GM19455 (cell line): Measurements from ENCODE around the gene PAX6.

ENCODE experiments used
- ATAC-seq: cut with Tn5 transposase; IDR thresholded peaks from one replicate; pipeline ENCODE4 v1.9.1; 2021; ENCODE audit not compliant: unreplicated experiment

PAX6 gene

DNA sequence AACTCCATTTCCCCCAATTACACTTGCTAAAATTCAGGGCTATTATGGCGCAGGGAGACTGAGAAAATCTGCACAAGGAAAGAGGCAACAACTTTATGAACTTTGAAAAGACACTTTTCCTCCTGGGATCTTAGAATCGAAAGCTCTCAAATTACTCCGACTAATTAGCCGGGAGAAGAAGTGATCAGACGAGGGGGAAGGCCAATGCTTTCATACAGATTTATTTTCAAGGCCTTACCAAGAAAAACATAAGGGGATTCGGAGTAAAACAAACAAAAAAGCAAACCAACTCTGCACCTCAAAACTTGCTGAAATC is 1.6 kb downstream of the PAX6 start:
- ATAC-seq, result no peak

DNA sequence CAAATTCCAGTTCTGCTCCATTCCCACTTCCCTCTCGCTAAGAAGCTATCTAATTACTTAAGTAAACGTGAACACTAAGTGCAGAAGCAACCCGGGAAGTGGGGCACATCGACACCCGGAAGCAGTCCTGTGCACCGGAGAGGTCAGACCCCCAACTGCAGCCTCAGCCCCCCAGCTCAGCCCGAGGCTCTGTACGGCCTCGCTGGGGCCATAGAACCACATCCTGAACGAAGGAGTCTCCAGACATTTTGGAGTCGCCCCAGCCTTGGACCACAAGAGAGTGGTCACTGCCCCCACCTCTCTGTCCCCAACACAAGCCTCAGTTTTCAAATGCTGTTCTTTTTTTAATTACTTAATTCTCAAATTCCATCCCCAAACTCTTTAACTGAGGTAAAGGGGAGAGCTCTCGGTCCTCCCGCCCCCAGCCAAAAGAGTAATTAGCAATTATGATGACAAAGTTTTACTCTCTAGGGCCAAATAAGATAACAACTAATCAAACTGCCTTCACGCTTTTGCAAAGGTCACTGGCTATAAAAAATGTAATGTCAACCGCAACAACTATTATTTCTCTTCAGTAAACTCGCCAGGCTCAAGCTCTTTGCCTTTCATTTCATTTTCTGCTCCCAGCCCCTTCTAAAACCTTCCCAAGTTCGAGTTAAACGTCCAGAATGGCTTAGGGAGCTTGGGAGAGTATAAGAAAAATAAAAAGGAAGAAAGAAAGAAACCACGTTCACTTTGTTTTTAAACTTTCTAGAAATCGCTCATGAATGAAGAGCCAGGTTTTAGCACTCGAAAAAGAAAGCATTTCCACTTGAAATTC is 2.2 kb downstream of the PAX6 start:
- no peak for ATAC-seq

DNA sequence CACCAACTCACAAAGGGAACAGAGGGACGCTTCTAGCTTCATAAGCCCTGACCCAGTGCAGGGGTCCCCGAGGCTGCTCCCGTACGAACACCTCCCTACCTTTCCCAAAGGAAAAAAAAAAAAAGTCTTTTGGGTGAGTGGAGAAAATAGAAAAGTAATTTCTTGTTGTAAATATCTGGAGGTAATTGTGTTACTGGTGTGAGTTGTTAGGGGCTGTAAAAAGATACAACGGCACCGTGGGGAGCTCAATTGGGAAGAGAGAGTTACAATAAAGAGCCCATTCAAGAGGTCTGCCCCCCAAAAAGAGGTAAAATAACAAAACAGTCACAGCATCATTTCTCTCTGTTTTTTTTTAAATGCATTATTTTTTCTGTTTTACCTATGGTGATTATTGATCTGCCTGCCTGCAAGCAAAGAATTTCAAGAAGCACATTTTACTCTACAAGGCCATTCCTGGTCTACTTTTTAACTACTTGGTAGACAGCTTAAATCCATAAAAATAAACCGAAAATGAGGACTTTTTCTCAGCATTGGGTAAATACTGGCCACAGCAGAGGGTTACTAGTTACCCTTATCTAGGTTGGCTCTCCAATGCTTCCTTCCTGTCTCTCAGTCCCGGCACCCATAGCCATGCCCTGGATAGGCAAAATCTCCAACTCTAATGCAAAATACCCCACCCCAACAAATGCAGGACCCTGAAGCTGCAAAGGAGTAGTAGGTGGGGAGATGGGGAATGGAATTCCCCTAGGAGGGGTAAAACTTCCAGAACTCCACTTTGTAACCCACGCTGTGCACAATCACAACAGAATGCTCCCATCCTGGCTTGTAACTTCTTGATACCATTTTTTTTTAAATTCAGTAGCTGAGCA is 3.1 kb downstream of the PAX6 start:
- ATAC-seq, result no peak

DNA sequence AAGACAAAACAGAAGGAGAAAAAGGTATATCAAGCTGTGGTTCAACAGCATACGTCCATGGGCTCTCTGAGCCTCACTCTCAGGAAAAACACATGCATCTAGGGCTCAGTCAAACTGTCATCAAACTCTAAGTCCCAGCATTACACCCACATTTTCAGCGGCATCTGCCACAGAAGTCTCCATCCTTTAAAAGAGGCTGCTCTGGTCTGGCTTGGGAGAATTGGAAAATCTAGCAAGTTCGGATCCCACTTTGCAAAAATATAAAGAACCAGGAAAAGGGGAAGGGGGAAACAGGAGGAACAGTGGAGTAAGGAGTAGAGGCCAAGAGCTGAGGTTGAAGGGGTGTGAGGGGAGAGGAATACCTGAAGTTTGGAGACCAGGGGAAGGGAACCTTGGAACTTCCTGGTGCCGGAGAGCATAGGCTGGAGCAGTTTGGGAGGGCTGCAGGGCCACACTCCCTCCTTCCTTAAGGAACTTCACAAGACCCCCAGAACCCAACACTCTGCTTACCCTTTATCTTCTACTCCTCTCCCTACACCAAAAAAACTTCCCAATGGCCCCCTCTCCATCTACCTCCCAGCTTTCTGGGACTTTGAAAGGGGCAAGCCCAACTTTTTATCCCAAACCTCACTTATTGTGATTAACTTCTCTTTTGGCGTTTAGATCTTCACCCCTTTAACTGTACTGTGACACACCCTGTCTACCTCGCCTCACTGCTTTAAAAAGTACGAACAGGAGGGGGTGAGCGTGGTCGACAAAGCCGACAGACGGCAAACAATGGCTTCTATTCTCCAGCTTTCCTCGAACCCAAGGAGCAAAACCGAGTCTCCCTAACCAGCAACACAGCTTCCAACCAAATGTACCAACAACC is 4.0 kb downstream of the PAX6 start:
- ATAC-seq, result no peak

DNA sequence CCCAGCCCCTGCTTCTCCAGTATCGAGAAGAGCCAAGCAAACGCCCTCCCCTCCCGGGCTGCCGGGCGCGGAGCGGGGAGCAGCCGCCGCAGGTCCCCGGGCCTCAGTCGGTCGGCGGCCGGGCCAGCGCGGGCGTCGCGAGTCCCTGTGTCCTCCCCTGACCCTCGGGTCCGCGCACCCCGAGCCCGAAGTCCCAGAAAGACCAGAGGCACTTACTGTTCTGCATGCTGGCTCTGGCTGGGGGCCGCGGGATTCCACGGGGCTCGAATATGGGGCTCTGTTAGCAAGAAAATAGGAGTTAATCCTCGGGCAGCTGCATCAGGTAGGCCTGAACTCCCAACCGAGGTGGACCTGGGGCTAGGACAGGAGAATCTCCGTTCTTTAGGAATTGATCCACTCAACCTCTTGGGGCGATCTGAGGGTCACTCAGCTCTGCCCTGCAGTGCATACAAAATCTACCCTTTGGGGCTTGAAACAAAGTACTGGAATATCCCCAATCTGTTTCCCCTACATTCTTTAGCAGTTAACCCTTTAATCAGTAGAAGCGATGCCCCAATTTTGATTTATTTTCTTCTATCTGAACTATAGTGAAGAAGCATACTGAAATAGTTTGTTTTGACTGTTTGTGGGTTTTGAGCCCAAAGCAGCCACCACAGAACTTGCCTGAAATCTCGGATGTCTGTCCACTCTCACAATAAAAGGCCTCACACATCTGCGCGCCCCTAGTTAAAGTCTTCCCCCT is 4.8 kb downstream of the PAX6 start:
- ATAC-seq, result no peak

DNA sequence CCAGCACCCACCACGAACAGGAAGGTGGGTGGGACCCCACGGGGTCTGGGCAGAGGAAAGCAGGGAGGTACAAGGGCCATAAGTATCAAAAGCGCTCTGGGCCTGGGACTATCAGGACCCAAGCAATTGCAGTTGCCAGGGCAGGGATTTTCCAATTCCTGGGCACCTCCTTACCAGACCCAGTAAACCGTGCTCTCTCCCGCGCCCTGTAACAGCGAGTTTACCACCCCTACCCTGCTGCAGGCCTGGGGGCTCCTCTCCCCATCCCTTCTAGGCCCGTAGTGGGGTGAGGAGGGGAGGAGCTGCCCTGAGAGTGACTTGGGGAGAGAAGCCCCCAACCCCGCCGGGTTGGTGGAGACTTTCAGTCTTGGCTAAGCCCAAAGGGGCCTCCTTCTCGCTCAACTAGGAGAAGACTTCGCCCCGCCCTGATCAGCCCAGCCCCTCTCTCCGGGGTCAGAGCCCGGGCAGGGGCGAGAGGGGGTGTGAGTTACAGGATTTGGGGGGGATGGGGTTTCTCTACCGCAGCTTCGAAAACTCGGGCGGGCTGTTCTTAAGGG is 5.4 kb downstream of the PAX6 start:
- no peak for ATAC-seq

DNA sequence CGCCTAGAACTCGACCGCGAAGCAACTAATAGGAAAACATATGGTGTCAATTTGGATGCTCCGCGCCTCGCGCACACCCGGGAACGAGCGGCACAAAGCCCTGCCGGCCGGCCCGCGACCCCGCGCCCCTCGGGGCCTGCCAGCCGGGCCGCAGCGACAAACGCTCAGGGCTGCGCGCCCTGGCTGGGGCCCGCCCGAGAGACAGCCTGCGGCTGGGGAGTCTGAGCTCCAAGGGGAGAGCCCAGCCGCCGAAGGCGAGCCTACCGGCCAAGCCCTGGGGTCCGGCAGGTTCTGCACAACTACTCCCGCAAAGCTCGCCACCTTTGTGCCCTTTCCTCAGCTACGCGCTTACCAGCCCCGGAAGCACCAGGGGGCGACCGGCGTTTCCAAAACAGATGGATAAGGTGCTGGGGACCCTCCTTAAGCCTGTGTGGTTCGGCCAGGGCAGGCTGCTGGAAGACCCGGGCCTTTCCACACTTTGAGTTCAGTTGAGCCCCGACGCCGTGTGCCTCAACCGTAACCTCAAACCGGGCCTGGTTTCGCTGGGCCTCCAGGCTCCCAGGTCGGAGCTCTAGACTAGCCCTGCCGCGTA is 6.0 kb downstream of the PAX6 start:
- ATAC-seq, result no peak

DNA sequence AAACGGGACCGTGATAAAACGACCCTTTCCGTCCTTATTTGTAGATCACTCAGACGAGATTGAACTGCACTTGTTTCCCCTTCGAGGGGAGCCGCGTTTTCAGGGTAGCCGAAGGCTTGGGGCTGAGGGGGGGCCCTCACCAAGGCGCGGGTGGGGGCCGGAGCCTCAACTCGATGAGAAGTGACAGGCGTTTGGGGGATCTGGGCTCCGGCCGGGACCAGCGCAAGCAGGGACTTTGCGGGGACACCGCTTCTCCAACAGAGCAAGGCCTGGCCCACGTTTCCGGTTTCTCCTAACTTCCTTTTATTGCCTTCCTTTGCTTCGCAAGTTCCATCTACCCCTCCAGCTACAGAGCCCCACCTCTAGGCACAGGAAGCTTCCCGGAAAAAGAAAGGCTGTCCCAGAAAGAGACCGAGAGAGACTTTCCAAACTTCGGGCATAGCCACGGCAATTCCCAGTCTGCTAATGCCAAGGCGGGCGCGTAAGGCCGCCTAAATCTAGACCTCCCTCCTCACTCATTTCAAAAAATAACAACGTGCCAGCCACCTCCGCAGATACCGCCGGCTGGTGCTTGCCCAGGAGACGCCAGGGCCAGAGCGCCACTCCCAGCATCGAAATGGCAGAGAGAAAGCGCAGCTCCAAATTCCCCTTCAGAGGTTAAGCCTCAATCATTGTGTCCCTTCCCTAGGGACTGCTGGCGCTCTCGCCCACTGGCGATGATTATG is 6.6 kb downstream of the PAX6 start:
- ATAC-seq, result no peak

DNA sequence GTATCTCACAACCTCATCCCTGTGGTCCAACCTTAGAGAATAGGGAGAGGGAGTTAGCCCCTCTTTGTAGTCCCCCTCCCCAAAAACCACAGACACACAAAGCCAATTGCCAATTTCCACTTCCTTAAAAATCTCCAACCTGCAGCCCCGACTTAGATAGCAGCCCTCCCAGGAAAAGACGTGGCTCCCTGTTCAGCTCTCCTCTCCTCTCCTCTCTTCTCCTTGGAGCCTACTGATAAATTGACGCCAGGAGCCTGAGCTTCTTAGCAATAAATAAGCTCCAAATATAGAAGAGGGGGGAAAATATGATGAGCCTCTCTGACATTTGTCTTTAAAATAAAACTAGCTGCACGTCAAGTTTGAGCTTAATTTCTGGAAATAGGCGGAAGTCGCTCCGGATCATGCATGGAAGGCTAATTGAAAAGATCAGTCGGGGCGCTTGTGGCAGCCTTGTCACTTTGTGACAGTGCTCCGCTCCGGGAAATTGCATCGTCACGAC is 7.3 kb downstream of the PAX6 start:
- ATAC-seq, result no peak

DNA sequence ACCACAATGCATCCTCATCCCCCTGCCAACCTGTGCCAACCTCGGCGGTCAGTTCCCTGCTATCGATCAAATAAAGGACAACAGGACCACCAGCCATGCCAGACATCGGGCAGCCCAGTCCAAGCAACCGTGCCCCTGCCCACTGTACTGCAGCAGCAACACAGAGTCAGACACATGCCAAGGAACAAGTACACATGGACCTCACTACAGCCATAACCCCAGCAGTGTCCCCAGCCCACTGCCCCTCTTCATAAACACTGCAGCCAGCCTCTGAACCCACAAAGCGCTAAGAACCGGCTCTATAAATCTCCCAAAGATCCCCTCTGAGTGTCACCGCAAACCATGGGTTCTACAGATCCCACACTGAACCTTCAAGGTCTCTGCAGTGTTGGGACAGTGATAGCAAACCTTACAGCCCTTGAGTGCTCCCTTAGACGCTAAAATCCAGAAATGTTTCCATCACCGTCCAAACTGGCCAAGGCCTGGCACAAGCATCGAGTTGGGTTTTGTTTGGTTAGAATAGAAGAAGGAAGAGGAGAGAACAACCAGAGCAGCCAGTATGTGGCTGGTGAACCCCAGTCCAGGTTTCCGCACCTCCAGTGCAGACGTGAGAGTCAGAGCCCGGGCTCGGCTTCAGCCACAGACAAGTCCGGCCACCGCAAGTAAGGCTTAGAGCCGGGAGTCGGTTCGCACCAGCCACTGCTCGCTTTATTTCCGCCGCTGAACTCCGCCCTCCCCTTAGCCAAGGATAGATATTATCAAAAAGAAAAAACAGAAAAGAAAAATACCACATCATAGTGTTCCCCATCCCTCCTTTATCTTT is 7.9 kb downstream of the PAX6 start:
- ATAC-seq, result no peak

DNA sequence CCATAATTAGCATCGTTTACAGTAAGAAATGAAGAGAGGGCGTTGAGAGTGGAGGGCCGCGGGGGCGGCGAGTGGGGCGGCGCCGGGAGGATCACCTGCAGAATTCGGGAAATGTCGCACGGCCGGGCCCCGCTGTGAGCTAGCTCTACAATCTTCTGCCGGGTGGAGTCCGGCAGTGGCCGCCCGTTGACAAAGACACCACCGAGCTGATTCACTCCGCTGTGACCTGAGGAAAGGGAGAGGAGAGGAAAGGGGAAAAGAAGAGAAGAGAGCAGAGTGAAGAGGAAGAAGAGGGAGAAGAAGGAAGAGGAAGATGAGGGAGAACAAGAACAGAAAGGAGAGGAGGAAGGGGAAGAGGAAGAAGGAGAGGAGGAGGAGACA is 8.5 kb downstream of the PAX6 start:
- no peak for ATAC-seq

DNA sequence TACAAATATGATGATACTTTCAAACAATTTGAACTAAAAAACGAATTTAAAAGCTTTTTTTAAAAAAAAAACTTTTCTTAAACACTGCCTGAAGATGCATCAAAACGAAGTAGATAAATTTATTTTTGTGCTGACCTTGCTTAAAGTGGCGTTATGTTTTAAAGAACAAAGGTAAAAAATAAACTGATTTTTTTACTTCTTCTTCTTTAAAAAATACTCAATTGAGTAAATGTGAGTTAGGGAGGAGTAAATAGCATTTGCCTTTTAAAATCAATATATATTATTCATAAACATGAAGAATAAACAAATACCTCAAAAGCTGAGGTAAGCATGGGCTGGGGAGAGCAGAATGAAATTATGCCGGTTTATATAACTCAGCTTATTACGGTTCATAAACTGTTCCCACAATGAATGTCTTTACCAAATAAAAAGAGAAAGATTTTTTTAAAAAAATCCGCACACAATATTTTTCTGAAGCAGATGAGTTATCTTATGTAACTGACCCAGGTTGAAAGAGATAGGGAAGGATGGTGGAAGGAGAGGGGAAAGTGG is 9.0 kb downstream of the PAX6 start:
- no peak for ATAC-seq

DNA sequence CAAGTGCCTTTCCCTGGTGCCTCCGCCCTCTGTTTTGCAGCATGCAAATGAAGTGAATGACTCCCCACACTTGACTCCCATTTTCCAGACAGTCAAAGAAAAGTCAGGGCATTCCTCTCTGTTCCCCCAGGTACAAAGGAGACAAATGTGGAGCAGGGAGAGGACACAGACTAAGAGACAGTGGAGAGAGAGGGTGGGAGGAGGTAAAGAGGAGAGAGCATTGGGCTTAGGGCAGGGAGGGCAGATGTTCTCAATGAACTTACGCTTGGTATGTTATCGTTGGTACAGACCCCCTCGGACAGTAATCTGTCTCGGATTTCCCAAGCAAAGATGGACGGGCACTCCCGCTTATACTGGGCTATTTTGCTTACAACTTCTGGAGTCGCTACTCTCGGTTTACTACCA is 9.8 kb downstream of the PAX6 start:
- ATAC-seq, result no peak

DNA sequence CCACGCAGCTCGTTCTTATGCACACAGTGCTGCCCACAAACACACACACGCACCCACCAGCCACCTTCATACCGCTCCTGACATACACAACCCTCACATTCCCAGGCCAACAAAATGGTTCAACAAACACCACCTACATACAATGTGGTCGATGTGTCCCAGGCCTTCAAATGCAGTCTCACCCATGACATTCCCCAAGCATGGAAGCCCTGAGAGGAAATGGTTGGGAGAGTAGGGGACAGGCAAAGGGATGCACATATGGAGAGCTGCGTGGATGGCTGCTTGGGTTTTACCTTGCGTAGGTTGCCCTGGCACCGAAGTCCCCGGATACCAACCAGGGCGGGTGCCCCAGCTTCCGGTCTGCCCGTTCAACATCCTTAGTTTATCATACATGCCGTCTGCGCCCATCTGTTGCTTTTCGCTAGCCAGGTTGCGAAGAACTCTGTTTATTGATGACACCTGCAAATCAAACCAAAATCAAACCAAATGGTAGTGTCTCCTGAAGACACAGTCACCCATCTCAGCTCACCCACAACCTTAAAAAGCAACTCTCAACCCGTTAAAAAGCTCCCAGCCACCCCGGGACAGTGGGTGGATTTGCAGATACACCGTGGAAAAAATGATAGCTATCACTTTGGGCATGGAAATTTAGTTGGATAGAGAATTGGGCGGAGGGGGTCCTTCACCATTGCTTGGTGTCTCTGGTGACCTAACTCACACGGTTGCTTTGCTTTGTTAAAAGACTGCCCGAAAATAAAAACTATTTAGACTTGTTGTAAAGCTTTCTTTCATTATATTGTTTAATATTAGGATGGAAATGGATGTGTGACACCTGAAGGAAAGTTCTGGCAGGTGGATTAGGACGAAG is 10.5 kb downstream of the PAX6 start:
- ATAC-seq, result no peak

DNA sequence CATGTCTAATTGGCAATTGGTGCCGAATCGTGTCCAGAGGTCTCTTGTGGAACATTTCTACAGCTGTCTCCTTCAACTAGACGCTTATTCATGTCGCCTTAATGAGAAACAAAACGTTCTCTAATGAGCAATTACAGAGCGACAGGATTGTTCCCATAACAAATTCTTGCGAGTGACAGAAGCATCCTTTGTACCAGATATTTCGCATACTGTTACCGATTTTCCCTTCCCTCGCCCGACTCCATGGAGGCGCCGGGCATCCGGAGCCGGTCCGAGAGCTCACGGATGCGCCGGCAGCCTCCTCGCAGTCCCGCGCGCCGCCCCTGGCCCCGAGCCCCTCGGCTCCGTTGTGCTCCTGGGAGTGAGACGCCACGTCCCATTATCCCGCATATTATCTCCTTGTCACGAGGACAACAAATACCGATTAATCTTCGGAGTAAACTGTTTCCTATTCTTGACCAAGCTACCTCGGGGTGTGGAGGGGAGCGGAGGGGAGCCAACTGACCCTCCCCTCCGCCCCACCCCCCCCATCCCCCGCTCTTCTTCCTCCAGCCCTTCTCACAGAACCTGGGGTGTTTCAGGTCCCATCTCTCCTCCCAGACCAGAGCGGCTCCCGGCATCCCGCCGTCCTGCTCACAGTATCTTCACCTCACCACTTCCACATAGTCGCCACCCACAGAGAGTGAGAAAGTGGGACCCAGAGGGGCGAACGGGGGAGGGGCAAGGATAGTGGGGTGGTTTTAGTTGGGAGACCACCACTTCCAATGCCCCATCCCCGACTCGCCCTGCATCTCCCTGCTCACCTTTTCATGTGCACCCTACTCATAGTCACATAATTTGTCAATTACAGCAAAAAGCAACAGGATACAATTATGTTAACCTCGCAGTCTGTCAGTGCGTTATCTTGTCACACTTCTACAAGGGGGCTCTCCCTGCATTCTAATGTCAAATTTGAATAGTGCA is 11.4 kb downstream of the PAX6 start:
- ATAC-seq, result no peak
